Naive thymus-derived CD8-positive, alpha-beta T cell (primary cell): ENCODE data around the gene HBA2. TPM values are rescaled to one million over a fixed set of nuclear protein-coding genes. Genes with fewer than 3 reads are reported as not detected.
"Not testable (repeated sequence)": the region's sequence is repeated elsewhere in the genome, so short reads cannot be mapped to it uniquely, and the experiment has no call there.

Experiments
- ATAC-seq, 2 donors: fragments of 150-1000 bp; cut with Tn5 transposase in 1 of 2; sonication (Bioruptor Pico), chemical (Tn5 transposase) in 1 of 2; 1 replicate in 1 of 2; 2 replicates in 1 of 2; pipeline ENCODE4 v1.10.0; 2021; ENCODE audit warnings: mild to moderate bottlenecking in 2 of 2, moderate library complexity in 2 of 2
- POLR2A ChIA-PET: fragments of 350-600 bp; sonication (Branson Sonifier 250); formaldehyde crosslinking; loops from one replicate; lab custom pipeline; 2021; ENCODE audit warnings: antibody characterized with exemption; lab: Charles Lee
- DNase-seq, 10 donors: peaks; one replicate each; pipeline versions ENCODE4 v3.0.0 to v3.0.0-alpha.2; 2020 to 2022
- H3K27ac Mint-ChIP-seq, 10 donors: one replicate each; pipeline ENCODE4 v1.8.0; 2020 to 2022; ENCODE audit warnings: mild to moderate bottlenecking in 10 of 10, mixed read lengths in 10 of 10, moderate library complexity in 4 of 10, inconsistent platforms in 1 of 10
- H3K27me3 Mint-ChIP-seq, 5 donors: one replicate each; pipeline ENCODE4 v1.8.0; 2021 to 2022; ENCODE audit warnings: mixed read lengths in 5 of 5
- H3K36me3 Mint-ChIP-seq, 3 donors: one replicate each; pipeline ENCODE4 v1.8.0; 2020 to 2022; ENCODE audit warnings: mixed read lengths in 3 of 3, mild to moderate bottlenecking in 2 of 3, inconsistent platforms in 1 of 3
- H3K4me1 Mint-ChIP-seq, 4 donors: one replicate each; pipeline ENCODE4 v1.8.0; 2021 to 2022; ENCODE audit warnings: mixed read lengths in 4 of 4
- H3K4me3 Mint-ChIP-seq, 10 donors: one replicate each; pipeline ENCODE4 v1.8.0; 2020 to 2022; ENCODE audit warnings: mild to moderate bottlenecking in 10 of 10, mixed read lengths in 10 of 10, moderate library complexity in 6 of 10, inconsistent platforms in 1 of 10
- H3K9me3 Mint-ChIP-seq, 9 donors: one replicate each; pipeline ENCODE4 v1.8.0; 2020 to 2022; ENCODE audit warnings: mixed read lengths in 9 of 9, mild to moderate bottlenecking in 3 of 9, inconsistent platforms in 1 of 9, moderate library complexity in 1 of 9
- polyA plus RNA-seq, 3 donors: library from polyadenylated mRNA; unstranded; fragments of 300-500 nt; fragmentation: Illumina TruSeq; gene quantifications; one replicate each; pipeline ENCODE4 v1.2.3, GENCODE V29; 2021
- total RNA-seq, 8 experiments: library from RNA in 2 of 8; stranded (reverse) in 2 of 8; gene quantifications; one replicate each; pipeline ENCODE4 v1.2.3 and lab custom pipeline; 2021 to 2026

The HBA2 gene
- total and polyA plus RNA-seq, 5 experiments from 2014 or later: 0.89 to 8.6 TPM; not detected in 3

- POLR2A ChIA-PET: no interaction called here
Measured at GRCh38 chr16:160691-161190, 11.9 kb upstream of the HBA2 start.

GRCh38 chr16:162271-162991 lies 10.2 kb upstream of the HBA2 start:
- POLR2A ChIA-PET: no interaction called here
- Mint-ChIP-seq H3K4me3 (peak overlapping the region in 2 of 10 donors; percentile 11 to 45), H3K27ac (no peak overlapping the region), H3K27me3 (peaks cover 12 to 61% (median 32%) of the 10 kb centered on the region in 5 donors), H3K36me3 (no peaks in the 10 kb centered on the region), H3K9me3 (no peaks in the 10 kb centered on the region), H3K4me1 (peaks cover 1 to 18% (median 14%) of the 10 kb centered on the region in 4 donors)
- no peak for DNase-seq
- no peak for ATAC-seq

More at GRCh38 chr16:160691-161190, 11.9 kb upstream of the HBA2 start:
- H3K4me3 Mint-ChIP-seq: no peak overlapping the region
- no peaks in the 10 kb centered on the region for H3K36me3 Mint-ChIP-seq
- H3K9me3 Mint-ChIP-seq: no peaks in the 10 kb centered on the region
- DNase-seq (no peak), ATAC-seq (no peak)
- H3K27me3 Mint-ChIP-seq: peaks cover 8 to 54% (median 27%) of the 10 kb centered on the region in 5 donors
- peaks cover 0 to 8% (median 6%) of the 10 kb centered on the region in 4 donors for H3K4me1 Mint-ChIP-seq
- no peak overlapping the region for H3K27ac Mint-ChIP-seq

- POLR2A ChIA-PET, ATAC-seq, H3K27ac Mint-ChIP-seq, DNase-seq, H3K9me3 Mint-ChIP-seq, H3K36me3 Mint-ChIP-seq, H3K4me3 Mint-ChIP-seq: not testable (repeated sequence)
- H3K4me1 Mint-ChIP-seq: peaks cover 1 to 18% (median 14%) of the 10 kb centered on the region in 4 donors
- peaks cover 10 to 58% (median 32%) of the 10 kb centered on the region in 5 donors for H3K27me3 Mint-ChIP-seq
Measured at GRCh38 chr16:163139-163538, 9.5 kb upstream of the HBA2 start.

- Mint-ChIP-seq H3K4me3 (peak overlapping the region in 3 of 10 donors; percentile 29 to 63 (median 44)), H3K4me1 (peaks cover 1 to 18% (median 14%) of the 10 kb centered on the region in 4 donors), H3K27me3 (peaks cover 11 to 58% (median 37%) of the 10 kb centered on the region in 5 donors)
- ATAC-seq, H3K9me3 Mint-ChIP-seq, DNase-seq, H3K36me3 Mint-ChIP-seq, H3K27ac Mint-ChIP-seq, POLR2A ChIA-PET: not testable (repeated sequence)
Measured at GRCh38 chr16:163696-164095, 9.0 kb upstream of the HBA2 start.

GRCh38 chr16:164134-164823 lies 8.4 kb upstream of the HBA2 start:
- POLR2A ChIA-PET, DNase-seq, H3K4me3 Mint-ChIP-seq, H3K27ac Mint-ChIP-seq, H3K9me3 Mint-ChIP-seq, H3K36me3 Mint-ChIP-seq: not testable (repeated sequence)
- Mint-ChIP-seq H3K27me3 (peaks cover 14 to 58% (median 36%) of the 10 kb centered on the region in 5 donors), H3K4me1 (peaks cover 1 to 18% (median 14%) of the 10 kb centered on the region in 4 donors)
- peak; percentile 20 to 46 for ATAC-seq

- H3K4me1 Mint-ChIP-seq: peaks cover 1 to 18% (median 14%) of the 10 kb centered on the region in 4 donors
- no peaks in the 10 kb centered on the region for H3K9me3 Mint-ChIP-seq
- POLR2A ChIA-PET: no interaction called here
- DNase-seq (no peak), ATAC-seq (peak in 1 of 2 donors; percentile 34)
- H3K27me3 Mint-ChIP-seq: peaks cover 12 to 58% (median 31%) of the 10 kb centered on the region in 5 donors
- H3K4me3 Mint-ChIP-seq: peak overlapping the region in 9 of 10 donors; percentile 11 to 81 (median 58)
- no peaks in the 10 kb centered on the region for H3K36me3 Mint-ChIP-seq
- peak overlapping the region in 1 of 10 donors; percentile 24 for H3K27ac Mint-ChIP-seq
Measured at GRCh38 chr16:164827-165538, 7.7 kb upstream of the HBA2 start.

GRCh38 chr16:165539-166374 lies 6.9 kb upstream of the HBA2 start, which contains the start of gene HBM:
Gene HBM, plus strand, starts transcription at chr16:165978. Its CDS starts 20 bp downstream, at chr16:165998.
- peak within 1 kb of the TSS; percentile 11 to 81 (median 59) for H3K4me3 Mint-ChIP-seq
- H3K9me3 Mint-ChIP-seq: no peaks in the 10 kb centered on the region
- H3K27ac Mint-ChIP-seq: peak within 1 kb of the TSS in 1 of 10 donors; percentile 24
- POLR2A ChIA-PET: no interaction called here
- ATAC-seq (peak; percentile 51 to 60), DNase-seq (peak in 2 of 10 donors; percentile 17 to 21)
- no peaks in the 10 kb centered on the region for H3K36me3 Mint-ChIP-seq
- peaks cover 2 to 18% (median 14%) of the 10 kb centered on the region in 4 donors for H3K4me1 Mint-ChIP-seq
- H3K27me3 Mint-ChIP-seq: peaks cover 13 to 66% (median 37%) of the 10 kb centered on the region in 5 donors

GRCh38 chr16:166375-167121 lies 6.1 kb upstream of the HBA2 start:
- Mint-ChIP-seq H3K4me3 (peak overlapping the region in 8 of 10 donors; percentile 20 to 65 (median 48)), H3K9me3 (no peaks in the 10 kb centered on the region), H3K27ac (peak overlapping the region in 2 of 10 donors; percentile 18 to 59), H3K27me3 (peaks cover 15 to 69% (median 34%) of the 10 kb centered on the region in 5 donors), H3K36me3 (no peaks in the 10 kb centered on the region), H3K4me1 (peaks cover 4 to 18% (median 14%) of the 10 kb centered on the region in 4 donors)
- POLR2A ChIA-PET: no interaction called here
- ATAC-seq: peak; percentile 56 to 60
- no peak for DNase-seq

- Mint-ChIP-seq H3K36me3 (no peaks in the 10 kb centered on the region), H3K9me3 (no peaks in the 10 kb centered on the region), H3K27me3 (peaks cover 16 to 69% (median 36%) of the 10 kb centered on the region in 5 donors)
Measured at GRCh38 chr16:167122-167690, 5.5 kb upstream of the HBA2 start.

GRCh38 chr16:168424-168823 lies 4.3 kb upstream of the HBA2 start:
- H3K36me3 Mint-ChIP-seq: no peaks in the 10 kb centered on the region
- H3K27me3 Mint-ChIP-seq: peaks cover 14 to 64% (median 34%) of the 10 kb centered on the region in 5 donors
- H3K9me3 Mint-ChIP-seq: no peaks in the 10 kb centered on the region
- no peak overlapping the region for H3K27ac Mint-ChIP-seq
- DNase-seq: no peak
- no peak for ATAC-seq
- H3K4me1 Mint-ChIP-seq: peaks cover 4 to 20% (median 17%) of the 10 kb centered on the region in 4 donors
- POLR2A ChIA-PET: interaction anchor here (0.8 kb wide), 1 partner anchor 14 kb away, joined by 4 read pairs; no protein-coding TSS in a partner anchor
- no peak overlapping the region for H3K4me3 Mint-ChIP-seq

More at GRCh38 chr16:167122-167690, 5.5 kb upstream of the HBA2 start:
- peaks cover 4 to 18% (median 14%) of the 10 kb centered on the region in 4 donors for H3K4me1 Mint-ChIP-seq
- ATAC-seq: no peak
- DNase-seq: no peak
- H3K27ac Mint-ChIP-seq: peak overlapping the region in 2 of 10 donors; percentile 18 to 59
- peak overlapping the region in 8 of 10 donors; percentile 20 to 65 (median 48) for H3K4me3 Mint-ChIP-seq
- POLR2A ChIA-PET: no interaction called here
